Panc1 (cell line): ENCODE results near the gene DDX39B. TPM values are rescaled to one million over a fixed set of nuclear protein-coding genes. Genes with fewer than 3 reads are reported as not detected.
"Not testable (repeated sequence)": the region's sequence is repeated elsewhere in the genome, so short reads cannot be mapped to it uniquely, and the experiment has no call there.

Experiments used
- ATAC-seq: fragments of 200-7000 bp; cut with Tn5 transposase; 2 replicates; pipeline ENCODE4 v1.9.1; 2020; ENCODE audit warnings: mild to moderate bottlenecking, moderate library complexity
- BruUV-seq: library from RNA; stranded (reverse); fragments of 400-500 nt; replicated peaks from 2 replicates; lab custom pipeline; 2021; lab: Mats Ljungman, UMichigan
- CTCF ChIA-PET: fragments of 300-600 bp; sonication (Branson Sonifier 250); formaldehyde crosslinking; loops from one replicate; lab custom pipeline; 2022; ENCODE audit warnings: antibody characterized with exemption; lab: Charles Lee
- POLR2A ChIA-PET: fragments of 300-600 bp; sonication (Branson Sonifier 250); formaldehyde crosslinking; loops from one replicate; lab custom pipeline; 2022; ENCODE audit warnings: antibody characterized with exemption; lab: Charles Lee
- DNase-seq: peaks from one replicate; pipeline ENCODE4 v3.0.0-alpha.2; 2010; ENCODE audit warnings: low read depth, low spot score
- H3K27ac ChIP-seq: 2 replicates; pipeline ENCODE4 v1.5.1; 2011; ENCODE audit warnings: mild to moderate bottlenecking, low read length, inconsistent platforms
- H3K27me3 ChIP-seq: fragments of 200-500 bp; sonication (Bioruptor generic); 2 replicates; pipeline ENCODE4 v1.6.0; 2014; ENCODE audit warnings: low read length, inconsistent platforms; ENCODE audit not compliant: control insufficient read depth, insufficient read depth
- H3K36me3 ChIP-seq: fragments of 200-500 bp; sonication (Bioruptor generic); 2 replicates; pipeline ENCODE4 v1.5.1; 2014; ENCODE audit warnings: inconsistent platforms, mild to moderate bottlenecking, low read length, moderate library complexity; ENCODE audit not compliant: control insufficient read depth, insufficient read depth
- H3K4me1 ChIP-seq: 2 replicates; pipeline ENCODE4 v1.5.1; 2011; ENCODE audit warnings: inconsistent platforms, mild to moderate bottlenecking, low read length, moderate library complexity; ENCODE audit not compliant: control insufficient read depth, insufficient read depth
- H3K4me3 ChIP-seq, 2 experiments: 2 replicates each; pipeline ENCODE4 v1.5.1; 2011 to 2012; ENCODE audit warnings: low read depth in 2 of 2, low read length in 2 of 2, mild to moderate bottlenecking in 2 of 2, inconsistent platforms in 1 of 2, moderate library complexity in 1 of 2
- H3K9me3 ChIP-seq: fragments of 200-500 bp; sonication (Bioruptor generic); 2 replicates; pipeline ENCODE4 v1.5.1; 2014; ENCODE audit warnings: low read depth, mild to moderate bottlenecking, inconsistent platforms, low read length, moderate library complexity; ENCODE audit not compliant: control insufficient read depth, insufficient read depth
- POLR2AphosphoS5 ChIP-seq: IDR thresholded peaks from 2 replicates; pipeline ENCODE4 v1.6.1; 2012; ENCODE audit warnings: mild to moderate bottlenecking, low read depth, low read length, moderate library complexity
- SIN3A ChIP-seq: IDR thresholded peaks from 2 replicates; pipeline ENCODE4 v1.6.1; 2012; ENCODE audit warnings: low read depth, mild to moderate bottlenecking, low read length, moderate library complexity, borderline replicate concordance; ENCODE audit not compliant: insufficient read depth
- TCF7L2 ChIP-seq: IDR thresholded peaks from 2 replicates; pipeline ENCODE4 v1.6.1; 2011; ENCODE audit warnings: mild to moderate bottlenecking, low read depth, low read length, inconsistent platforms
- in situ Hi-C: cut with HindIII; loops from 2 replicates; pipeline ENCODE4 v1.10.0; 2016; ENCODE audit warnings: low sequenced_read_pairs, low pct_unique_long_range_greater_than_20kb
- intact Hi-C: fragments of 100-400 bp; cut with micrococcal nuclease; formaldehyde crosslinking; loops from one replicate; pipeline ENCODE4 v1.10.0; 2022; ENCODE audit not compliant: unreplicated experiment
- total RNA-seq: library from RNA; stranded (reverse); gene quantifications from one replicate; pipeline ENCODE4 v1.2.1, GENCODE V29; 2021; ENCODE audit not compliant: unreplicated experiment
- TF ChIP-seq, protein P1 (sequence below), 2 experiments: IDR thresholded peaks; 2 replicates each; pipeline ENCODE4 v1.6.1; 2011 to 2012; ENCODE audit warnings: low read depth in 2 of 2, control low read depth in 1 of 2, low read length in 1 of 2, mild to moderate bottlenecking in 1 of 2, moderate library complexity in 1 of 2; ENCODE audit not compliant: insufficient read depth in 1 of 2
- TF ChIP-seq, protein P2 (sequence below): fragments of 450-650 bp; IDR thresholded peaks from 2 replicates; pipeline ENCODE4 v1.5.1; 2017; ENCODE audit warnings: mild to moderate bottlenecking

The DDX39B gene
- total RNA-seq, 1 experiment from 2014 or later = 401 TPM

DNA sequence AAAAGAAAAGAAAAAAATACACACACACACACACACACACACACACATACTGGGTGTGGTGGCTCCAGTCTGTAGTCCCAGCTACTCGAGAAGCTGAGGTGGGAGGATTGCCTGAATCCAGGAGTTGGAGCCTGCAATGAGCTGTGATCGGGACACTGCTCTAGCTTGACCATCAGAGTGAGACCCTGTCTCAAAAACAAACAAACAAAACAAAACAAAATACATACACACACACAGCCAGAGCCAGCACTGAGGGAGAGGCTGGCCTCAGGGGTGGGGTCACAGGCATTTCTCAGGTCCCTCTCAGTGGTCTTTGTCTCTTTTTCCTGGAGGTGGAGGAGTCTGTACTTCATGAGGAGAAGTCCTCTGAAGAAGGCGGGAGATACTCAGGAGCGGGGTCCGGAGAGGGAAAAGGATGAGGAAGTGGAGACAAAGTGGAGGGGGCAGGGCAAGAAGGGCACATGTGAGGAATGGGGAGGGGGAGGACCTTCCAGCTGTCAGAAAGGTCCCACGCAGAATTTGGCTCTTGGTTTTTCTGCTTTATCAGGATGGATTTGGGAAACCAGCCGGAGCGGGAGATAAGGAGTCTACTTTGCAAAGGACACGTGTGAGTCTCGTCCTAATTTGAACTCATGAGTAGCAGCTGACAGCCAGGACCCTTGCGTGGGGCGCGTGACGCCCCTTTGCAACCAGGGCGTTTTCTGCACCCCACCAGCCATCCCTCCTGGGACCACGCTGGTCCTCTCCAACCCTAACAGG lies 51.5 kb downstream of the DDX39B start:
- TF ChIP-seq SIN3A (no peak), POLR2AphosphoS5 (no peak), TCF7L2 (no peak)
- TF ChIP-seq, protein P1, sequence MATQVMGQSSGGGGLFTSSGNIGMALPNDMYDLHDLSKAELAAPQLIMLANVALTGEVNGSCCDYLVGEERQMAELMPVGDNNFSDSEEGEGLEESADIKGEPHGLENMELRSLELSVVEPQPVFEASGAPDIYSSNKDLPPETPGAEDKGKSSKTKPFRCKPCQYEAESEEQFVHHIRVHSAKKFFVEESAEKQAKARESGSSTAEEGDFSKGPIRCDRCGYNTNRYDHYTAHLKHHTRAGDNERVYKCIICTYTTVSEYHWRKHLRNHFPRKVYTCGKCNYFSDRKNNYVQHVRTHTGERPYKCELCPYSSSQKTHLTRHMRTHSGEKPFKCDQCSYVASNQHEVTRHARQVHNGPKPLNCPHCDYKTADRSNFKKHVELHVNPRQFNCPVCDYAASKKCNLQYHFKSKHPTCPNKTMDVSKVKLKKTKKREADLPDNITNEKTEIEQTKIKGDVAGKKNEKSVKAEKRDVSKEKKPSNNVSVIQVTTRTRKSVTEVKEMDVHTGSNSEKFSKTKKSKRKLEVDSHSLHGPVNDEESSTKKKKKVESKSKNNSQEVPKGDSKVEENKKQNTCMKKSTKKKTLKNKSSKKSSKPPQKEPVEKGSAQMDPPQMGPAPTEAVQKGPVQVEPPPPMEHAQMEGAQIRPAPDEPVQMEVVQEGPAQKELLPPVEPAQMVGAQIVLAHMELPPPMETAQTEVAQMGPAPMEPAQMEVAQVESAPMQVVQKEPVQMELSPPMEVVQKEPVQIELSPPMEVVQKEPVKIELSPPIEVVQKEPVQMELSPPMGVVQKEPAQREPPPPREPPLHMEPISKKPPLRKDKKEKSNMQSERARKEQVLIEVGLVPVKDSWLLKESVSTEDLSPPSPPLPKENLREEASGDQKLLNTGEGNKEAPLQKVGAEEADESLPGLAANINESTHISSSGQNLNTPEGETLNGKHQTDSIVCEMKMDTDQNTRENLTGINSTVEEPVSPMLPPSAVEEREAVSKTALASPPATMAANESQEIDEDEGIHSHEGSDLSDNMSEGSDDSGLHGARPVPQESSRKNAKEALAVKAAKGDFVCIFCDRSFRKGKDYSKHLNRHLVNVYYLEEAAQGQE (IDR thresholded peaks at IDR 0.05; ENCODE audit: insufficient read depth in 1 of 2, low read depth in 2 of 2, low read length in 1 of 2) = no peak
- TF ChIP-seq, protein P2, sequence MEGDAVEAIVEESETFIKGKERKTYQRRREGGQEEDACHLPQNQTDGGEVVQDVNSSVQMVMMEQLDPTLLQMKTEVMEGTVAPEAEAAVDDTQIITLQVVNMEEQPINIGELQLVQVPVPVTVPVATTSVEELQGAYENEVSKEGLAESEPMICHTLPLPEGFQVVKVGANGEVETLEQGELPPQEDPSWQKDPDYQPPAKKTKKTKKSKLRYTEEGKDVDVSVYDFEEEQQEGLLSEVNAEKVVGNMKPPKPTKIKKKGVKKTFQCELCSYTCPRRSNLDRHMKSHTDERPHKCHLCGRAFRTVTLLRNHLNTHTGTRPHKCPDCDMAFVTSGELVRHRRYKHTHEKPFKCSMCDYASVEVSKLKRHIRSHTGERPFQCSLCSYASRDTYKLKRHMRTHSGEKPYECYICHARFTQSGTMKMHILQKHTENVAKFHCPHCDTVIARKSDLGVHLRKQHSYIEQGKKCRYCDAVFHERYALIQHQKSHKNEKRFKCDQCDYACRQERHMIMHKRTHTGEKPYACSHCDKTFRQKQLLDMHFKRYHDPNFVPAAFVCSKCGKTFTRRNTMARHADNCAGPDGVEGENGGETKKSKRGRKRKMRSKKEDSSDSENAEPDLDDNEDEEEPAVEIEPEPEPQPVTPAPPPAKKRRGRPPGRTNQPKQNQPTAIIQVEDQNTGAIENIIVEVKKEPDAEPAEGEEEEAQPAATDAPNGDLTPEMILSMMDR = no peak
- no peaks in the 10 kb centered on the region for H3K27me3 ChIP-seq
- H3K36me3 ChIP-seq = no peaks in the 10 kb centered on the region; the same call in 1 of the 2 replicates
- no peak overlapping the region for H3K4me3 ChIP-seq
- ChIA-PET POLR2A (no interaction called here), CTCF (interaction anchor here (0.6 kb wide), 1 partner anchor 90 kb away, joined by 4 read pairs; no protein-coding TSS in a partner anchor)
- H3K9me3 ChIP-seq = no peaks in the 10 kb centered on the region
- DNase-seq (no peak), ATAC-seq (no peak)
- no TSS peak for BruUV-seq
- H3K4me1 ChIP-seq = 0 out of 2 replicates have a peak, but pooled peaks cover 4% of the 10 kb centered on the region
- H3K27ac ChIP-seq = no peak overlapping the region
- intact Hi-C loops (loop anchor here (5.0 kb wide), 1 partner anchor 107 kb away; no protein-coding TSS in a partner anchor), in situ Hi-C loops (no loop called here)

- Histone ChIP-seq H3K4me3 (no peak overlapping the region), H3K9me3 (no peaks in the 10 kb centered on the region), H3K4me1 (0 out of 2 replicates have a peak, but pooled peaks cover 4% of the 10 kb centered on the region), H3K27ac (no peak overlapping the region), H3K27me3 (no peaks in the 10 kb centered on the region), H3K36me3 (no peaks in the 10 kb centered on the region)
- DNase-seq = no peak
- in situ Hi-C loops (no loop called here), intact Hi-C loops (no loop called here)
- no peak for TF ChIP-seq TCF7L2
- TF ChIP-seq, protein P2 = no peak
- no peak for TF ChIP-seq POLR2AphosphoS5
- TF ChIP-seq SIN3A = no peak
- TF ChIP-seq, protein P1 (IDR thresholded peaks at IDR 0.05; ENCODE audit: insufficient read depth in 1 of 2, low read depth in 2 of 2, low read length in 1 of 2) = no peak
- BruUV-seq = no TSS peak
- no peak for ATAC-seq
- CTCF ChIA-PET = no interaction called here
- POLR2A ChIA-PET = no interaction called here
Measured at GRCh38 chr6:31489086-31489485, 52.7 kb downstream of the DDX39B start.

DNA sequence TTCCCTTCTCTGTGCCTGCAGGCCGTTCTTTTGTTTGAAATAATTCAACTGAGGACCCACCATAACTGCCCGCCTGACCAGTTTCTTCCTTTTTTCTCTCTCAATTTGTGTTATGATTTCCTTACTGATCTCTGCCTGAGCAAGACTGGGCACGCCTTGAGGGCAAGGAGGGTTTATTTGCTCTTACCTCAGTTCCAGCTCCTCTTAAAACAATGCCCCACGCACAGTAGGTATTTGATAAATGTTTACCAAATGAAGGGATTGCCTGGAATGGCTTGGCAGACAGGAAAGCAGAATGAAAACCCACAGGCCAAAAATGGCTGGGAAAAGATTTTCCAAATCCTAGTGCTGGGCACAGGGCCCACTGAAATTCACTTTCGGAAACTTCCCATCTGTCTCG lies 54.1 kb downstream of the DDX39B start:
- in situ Hi-C loops, H3K9me3 ChIP-seq, H3K4me3 ChIP-seq, H3K27me3 ChIP-seq, H3K27ac ChIP-seq, ATAC-seq, CTCF ChIA-PET, intact Hi-C loops, BruUV-seq, H3K4me1 ChIP-seq, POLR2A ChIA-PET, H3K36me3 ChIP-seq, DNase-seq: not testable (repeated sequence)
